GM23338 (cell line): Measurements from ENCODE around the gene TBCB.

Experiments
- CTCF ChIP-seq, 2 experiments: fragments of 200-600 bp in 1 of 2; sonication (generic) in 1 of 2; conservative IDR thresholded peaks; 2 replicates each; pipeline versions ENCODE4 v1.5.1 to v1.6.1; 2016 to 2017; ENCODE audit warnings: antibody characterized with exemption in 2 of 2, low read depth in 2 of 2, mild to moderate bottlenecking in 2 of 2, moderate library complexity in 1 of 2
- ETS1 ChIP-seq: IDR thresholded peaks from 2 replicates; pipeline ENCODE4 v1.6.1; 2016; ENCODE audit warnings: antibody characterized with exemption
- EZH2 ChIP-seq: fragments of 200-600 bp; sonication (generic); IDR thresholded peaks from one replicate; pipeline ENCODE4 v1.8.0; 2017; ENCODE audit warnings: antibody characterized with exemption, mild to moderate bottlenecking, low read depth; ENCODE audit not compliant: unreplicated experiment
- EZH2phosphoT487 ChIP-seq: fragments of 200-600 bp; sonication (generic); IDR thresholded peaks from one replicate; pipeline ENCODE4 v1.8.1; 2018; ENCODE audit warnings: antibody characterized with exemption; ENCODE audit not compliant: unreplicated experiment
- REST ChIP-seq: IDR thresholded peaks from one replicate; pipeline ENCODE4 v1.6.1; 2018; ENCODE audit warnings: antibody characterized with exemption; ENCODE audit not compliant: unreplicated experiment
- ZNF114 ChIP-seq: fragments of 250-450 bp; sonication (Bioruptor Pico); IDR thresholded peaks from 2 replicates; pipeline ENCODE4 v1.5.0; 2020; ENCODE audit warnings: mild to moderate bottlenecking, moderate library complexity
- ZNF331 ChIP-seq: fragments of 250-450 bp; sonication (Bioruptor Pico); IDR thresholded peaks from 2 replicates; pipeline ENCODE4 v1.5.0; 2020; ENCODE audit warnings: low read depth, mild to moderate bottlenecking, moderate library complexity

- TF ChIP-seq CTCF (conservative IDR thresholded peaks at IDR 0.05; ENCODE audit: low read depth in 2 of 2) (no peak), EZH2 (no peak), EZH2phosphoT487 (no peak), ZNF331 (no peak), REST (no peak), ZNF114 (CRISPR knock-in tag) (no peak), ETS1 (no peak)
Observed at GRCh38 chr19:36121486-36122124, 6.3 kb downstream of the TBCB start.
